ENCODE measurements around the gene FCN3. TPM values are rescaled to one million over a fixed set of nuclear protein-coding genes. Genes with fewer than 3 reads are reported as not detected.

The FCN3 gene
- total RNA-seq, 1 experiment from 2014 or later = not detected

DNA sequence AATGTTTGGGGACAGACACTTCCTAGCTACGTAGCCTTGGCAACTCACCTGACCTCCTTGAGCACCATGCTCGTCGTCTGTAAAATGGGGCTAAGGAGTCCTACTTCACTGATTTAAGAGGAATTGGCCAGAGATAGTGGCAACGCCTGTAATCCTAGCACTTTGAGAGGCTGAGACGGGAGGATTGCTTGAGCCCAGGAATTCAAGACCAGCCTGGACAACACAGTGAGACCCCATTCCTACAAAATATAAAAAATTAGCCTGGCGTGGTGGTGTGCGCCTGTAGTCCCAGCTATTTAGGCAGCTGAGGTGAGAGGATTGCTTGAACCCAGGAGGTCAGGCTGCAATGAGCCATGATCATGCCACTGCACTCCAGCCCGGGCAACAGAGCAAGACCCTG, 28.3 kb downstream of the FCN3 start:
- no peak for TF ChIP-seq CTCF (IDR thresholded peaks at IDR 0.05; ENCODE audit: unreplicated experiment)
- Mint-ChIP-seq H3K36me3 (ENCODE audit: insufficient read depth, unreplicated experiment) (peaks cover 72% of the 10 kb centered on the region), H3K27me3 (ENCODE audit: insufficient read depth, unreplicated experiment) (no peaks in the 10 kb centered on the region), H3K9me3 (ENCODE audit: unreplicated experiment) (no peaks in the 10 kb centered on the region), H3K27ac (ENCODE audit: low read depth, unreplicated experiment) (no peak overlapping the region), H3K4me1 (ENCODE audit: insufficient read depth, unreplicated experiment) (peaks cover 41% of the 10 kb centered on the region), H3K4me3 (ENCODE audit: unreplicated experiment) (no peak overlapping the region)
- ChIA-PET CTCF (interaction anchor here (0.6 to 6.0 kb wide), 3 partner anchors 11 to 20 kb away, joined by 3 to 45 read pairs (median 4); partner anchors contain the start of gene MAP3K6), POLR2A (interaction anchor here (0.6 to 1.0 kb wide), 5 partner anchors 10 to 38 kb away, joined by 3 to 5 read pairs (median 3); no protein-coding TSS in a partner anchor)
- no TSS peak for BruUV-seq (replicated peaks)
- intact Hi-C loops (cut with micrococcal nuclease) = no loop called here
- no peak for DNase-seq (ENCODE audit: unreplicated experiment)

DNA sequence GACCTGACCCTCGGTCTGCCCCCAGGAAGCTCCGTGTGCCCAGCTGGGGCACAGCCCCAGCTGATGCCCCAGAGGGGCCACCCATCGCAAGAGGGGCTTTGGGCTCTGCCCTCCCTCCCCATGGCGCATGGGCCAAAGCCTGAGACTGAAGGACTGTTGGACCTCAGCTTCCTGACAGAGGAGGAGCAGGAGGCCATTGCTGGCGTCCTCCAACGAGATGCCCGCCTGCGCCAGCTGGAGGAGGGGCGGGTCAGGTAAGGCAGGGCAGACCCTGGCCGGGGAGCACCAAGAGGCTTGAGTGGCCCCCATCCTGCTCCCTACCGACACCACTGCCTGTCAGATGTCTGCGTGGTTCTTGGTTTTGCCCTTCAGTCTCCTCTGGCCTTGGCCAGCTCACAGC, 29.4 kb downstream of the FCN3 start:
- Mint-ChIP-seq H3K27me3 (ENCODE audit: insufficient read depth, unreplicated experiment) (no peaks in the 10 kb centered on the region), H3K27ac (ENCODE audit: low read depth, unreplicated experiment) (no peak overlapping the region), H3K36me3 (ENCODE audit: insufficient read depth, unreplicated experiment) (peaks cover 69% of the 10 kb centered on the region), H3K9me3 (ENCODE audit: unreplicated experiment) (no peaks in the 10 kb centered on the region), H3K4me1 (ENCODE audit: insufficient read depth, unreplicated experiment) (peaks cover 47% of the 10 kb centered on the region), H3K4me3 (ENCODE audit: unreplicated experiment) (no peak overlapping the region)
- ChIA-PET POLR2A (interaction anchor here (0.6 kb wide), 1 partner anchor 23 kb away, joined by 3 read pairs; no protein-coding TSS in a partner anchor), CTCF (interaction anchor here (0.6 to 6.0 kb wide), 6 partner anchors 12 to 790 kb away, joined by 3 to 45 read pairs (median 4); no protein-coding TSS in a partner anchor)
- BruUV-seq (replicated peaks) = no TSS peak
- DNase-seq (ENCODE audit: unreplicated experiment) = no peak
- intact Hi-C loops (cut with micrococcal nuclease) = no loop called here
- TF ChIP-seq CTCF (IDR thresholded peaks at IDR 0.05; ENCODE audit: unreplicated experiment) = no peak

DNA sequence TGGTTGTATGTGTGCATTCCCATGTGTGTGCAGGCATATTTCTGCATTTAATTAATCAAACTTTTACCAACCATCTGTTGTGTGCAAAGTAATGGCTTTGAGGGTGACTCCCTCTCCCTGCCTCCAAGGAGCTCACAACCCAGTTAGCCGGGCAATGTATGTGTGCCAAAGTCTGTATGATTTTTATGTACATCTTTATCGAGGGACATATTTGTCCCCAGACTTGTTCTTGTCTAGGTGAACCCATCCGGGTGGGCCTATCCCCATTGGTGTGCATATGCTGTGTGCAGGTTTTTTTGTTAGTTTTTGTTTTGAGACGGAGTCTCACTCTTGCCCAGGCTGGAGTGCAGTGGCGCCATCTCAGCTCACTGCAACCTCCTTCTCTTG, 31.0 kb downstream of the FCN3 start:
- Mint-ChIP-seq H3K36me3 (ENCODE audit: insufficient read depth, unreplicated experiment) (peaks cover 61% of the 10 kb centered on the region), H3K9me3 (ENCODE audit: unreplicated experiment) (no peaks in the 10 kb centered on the region), H3K27ac (ENCODE audit: low read depth, unreplicated experiment) (peak overlapping the region; percentile 95), H3K27me3 (ENCODE audit: insufficient read depth, unreplicated experiment) (no peaks in the 10 kb centered on the region), H3K4me3 (ENCODE audit: unreplicated experiment) (peak overlapping the region; percentile 82), H3K4me1 (ENCODE audit: insufficient read depth, unreplicated experiment) (peaks cover 59% of the 10 kb centered on the region)
- BruUV-seq (replicated peaks) = no TSS peak
- intact Hi-C loops (cut with micrococcal nuclease) = loop anchor here (1.0 kb wide), 1 partner anchor 23 kb away; the partner anchor contains the start of gene MAP3K6
- DNase-seq (ENCODE audit: unreplicated experiment) = no peak
- TF ChIP-seq CTCF (IDR thresholded peaks at IDR 0.05; ENCODE audit: unreplicated experiment) = no peak
- POLR2A ChIA-PET = interaction anchor here (0.6 to 3.2 kb wide), 16 partner anchors 8 to 47 kb away, joined by 3 to 78 read pairs (median 4); partner anchors contain the start of genes CD164L2 and MAP3K6
- CTCF ChIA-PET = interaction anchor here (0.5 to 6.0 kb wide), 7 partner anchors 10 to 59 kb away, joined by 3 to 45 read pairs (median 5); partner anchors contain the start of gene CD164L2

DNA sequence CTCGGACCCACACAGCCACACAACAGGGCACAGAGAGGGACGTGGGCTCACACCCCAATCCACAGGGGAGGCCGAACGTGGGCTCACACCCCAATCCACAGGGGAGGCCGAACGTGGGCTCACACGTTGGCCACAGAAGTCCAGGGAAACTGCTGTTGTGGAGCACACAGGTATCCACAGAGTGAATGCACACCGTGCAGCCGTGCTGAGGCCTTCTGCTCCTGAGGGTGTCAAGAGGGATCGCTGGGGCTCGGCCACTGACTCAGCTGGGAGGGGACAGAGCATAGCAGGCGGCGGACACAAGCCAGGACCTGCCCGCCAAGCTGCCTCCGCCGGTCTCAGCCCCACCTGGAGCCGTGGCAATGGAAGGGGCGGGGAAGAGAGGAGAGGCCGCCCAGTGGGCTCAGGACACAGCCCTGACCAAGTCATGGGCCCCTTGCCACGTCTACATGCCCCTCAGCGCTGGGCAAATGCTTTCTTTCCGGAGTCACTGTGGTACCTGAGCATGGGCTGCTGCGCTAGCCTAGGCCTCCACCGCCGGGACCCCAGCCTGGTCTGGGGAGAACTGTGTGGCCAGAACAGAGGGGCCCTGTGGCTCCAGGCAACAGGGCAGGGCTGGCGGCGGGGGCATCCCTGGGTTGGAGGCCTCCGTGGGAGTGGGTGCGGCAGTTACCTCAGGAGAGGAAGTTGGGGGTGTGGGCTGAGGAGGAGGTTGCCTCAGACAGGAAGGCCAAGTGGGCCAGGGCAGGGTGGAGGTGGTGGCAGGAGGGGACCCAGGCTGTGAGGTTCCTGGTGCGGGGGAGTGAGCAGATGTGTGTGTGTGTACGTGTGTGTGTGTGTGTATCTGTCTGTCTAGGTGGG, 31.6 kb downstream of the FCN3 start:
- Mint-ChIP-seq H3K27ac (ENCODE audit: low read depth, unreplicated experiment) (peak overlapping the region; percentile 95), H3K4me3 (ENCODE audit: unreplicated experiment) (peak overlapping the region; percentile 82), H3K36me3 (ENCODE audit: insufficient read depth, unreplicated experiment) (peaks cover 61% of the 10 kb centered on the region), H3K4me1 (ENCODE audit: insufficient read depth, unreplicated experiment) (peaks cover 58% of the 10 kb centered on the region), H3K9me3 (ENCODE audit: unreplicated experiment) (no peaks in the 10 kb centered on the region), H3K27me3 (ENCODE audit: insufficient read depth, unreplicated experiment) (no peaks in the 10 kb centered on the region)
- ChIA-PET CTCF (interaction anchor here (0.7 to 6.0 kb wide), 12 partner anchors 10 to 147 kb away, joined by 3 to 45 read pairs (median 6); partner anchors contain the start of genes CD164L2 and WASF2), POLR2A (interaction anchor here (0.6 to 4.4 kb wide), 21 partner anchors 9 to 332 kb away, joined by 3 to 78 read pairs (median 5); partner anchors contain the start of genes CD164L2, MAP3K6, TMEM222 and WDTC1)
- DNase-seq (ENCODE audit: unreplicated experiment) = peak; percentile 93
- TF ChIP-seq CTCF (IDR thresholded peaks at IDR 0.05; ENCODE audit: unreplicated experiment) = no peak
- BruUV-seq (replicated peaks) = no TSS peak
- intact Hi-C loops (cut with micrococcal nuclease) = loop anchor here (1.0 kb wide), 1 partner anchor 23 kb away; the partner anchor contains the start of gene MAP3K6
